Calu3 (cell line): ENCODE measurements around the gene TMCC1. TPM values are rescaled to one million over a fixed set of nuclear protein-coding genes. Genes with fewer than 3 reads are reported as not detected.

Experiments used
- BruUV-seq: library from RNA; stranded (reverse); fragments of 400-500 nt; replicated peaks from 2 replicates; lab custom pipeline; 2021; lab: Mats Ljungman, UMichigan
- CTCF ChIA-PET: fragments of 300-600 bp; sonication (Branson Sonifier 250); formaldehyde crosslinking; loops from one replicate; lab custom pipeline; 2022; ENCODE audit warnings: antibody characterized with exemption; lab: Charles Lee
- DNase-seq: peaks from one replicate; pipeline ENCODE4 v3.0.0; 2022
- H3K27ac Mint-ChIP-seq: one replicate; pipeline ENCODE4 v1.8.0; 2022; ENCODE audit warnings: mixed read lengths; ENCODE audit not compliant: unreplicated experiment
- H3K27me3 Mint-ChIP-seq: one replicate; pipeline ENCODE4 v1.8.0; 2022; ENCODE audit warnings: mixed read lengths; ENCODE audit not compliant: unreplicated experiment
- H3K36me3 Mint-ChIP-seq: one replicate; pipeline ENCODE4 v1.8.0; 2022; ENCODE audit warnings: mild to moderate bottlenecking, moderate library complexity, mixed read lengths; ENCODE audit not compliant: insufficient read depth, unreplicated experiment
- H3K4me1 Mint-ChIP-seq: one replicate; pipeline ENCODE4 v1.8.0; 2022; ENCODE audit warnings: mild to moderate bottlenecking, low read depth, mixed read lengths; ENCODE audit not compliant: unreplicated experiment
- H3K4me3 Mint-ChIP-seq: one replicate; pipeline ENCODE4 v1.8.0; 2022; ENCODE audit warnings: mild to moderate bottlenecking, low read depth, moderate library complexity, mixed read lengths; ENCODE audit not compliant: unreplicated experiment
- H3K9me3 Mint-ChIP-seq: one replicate; pipeline ENCODE4 v1.8.0; 2022; ENCODE audit warnings: low read depth, mixed read lengths; ENCODE audit not compliant: unreplicated experiment
- CTCF ChIP-seq: fragments of 200-600 bp; IDR thresholded peaks from one replicate; pipeline ENCODE4 v1.8.0; 2022; ENCODE audit warnings: antibody characterized with exemption; ENCODE audit not compliant: unreplicated experiment
- intact Hi-C: fragments of 100-400 bp; cut with micrococcal nuclease; formaldehyde crosslinking; loops from one replicate; pipeline ENCODE4 v1.10.0; 2022; ENCODE audit not compliant: unreplicated experiment
- total RNA-seq: library from RNA; stranded (reverse); gene quantifications from 2 replicates; pipeline ENCODE4 v1.2.3, GENCODE V29; 2022

Gene TMCC1
- total RNA-seq, 1 experiment from 2014 or later: 57.2 TPM

DNA sequence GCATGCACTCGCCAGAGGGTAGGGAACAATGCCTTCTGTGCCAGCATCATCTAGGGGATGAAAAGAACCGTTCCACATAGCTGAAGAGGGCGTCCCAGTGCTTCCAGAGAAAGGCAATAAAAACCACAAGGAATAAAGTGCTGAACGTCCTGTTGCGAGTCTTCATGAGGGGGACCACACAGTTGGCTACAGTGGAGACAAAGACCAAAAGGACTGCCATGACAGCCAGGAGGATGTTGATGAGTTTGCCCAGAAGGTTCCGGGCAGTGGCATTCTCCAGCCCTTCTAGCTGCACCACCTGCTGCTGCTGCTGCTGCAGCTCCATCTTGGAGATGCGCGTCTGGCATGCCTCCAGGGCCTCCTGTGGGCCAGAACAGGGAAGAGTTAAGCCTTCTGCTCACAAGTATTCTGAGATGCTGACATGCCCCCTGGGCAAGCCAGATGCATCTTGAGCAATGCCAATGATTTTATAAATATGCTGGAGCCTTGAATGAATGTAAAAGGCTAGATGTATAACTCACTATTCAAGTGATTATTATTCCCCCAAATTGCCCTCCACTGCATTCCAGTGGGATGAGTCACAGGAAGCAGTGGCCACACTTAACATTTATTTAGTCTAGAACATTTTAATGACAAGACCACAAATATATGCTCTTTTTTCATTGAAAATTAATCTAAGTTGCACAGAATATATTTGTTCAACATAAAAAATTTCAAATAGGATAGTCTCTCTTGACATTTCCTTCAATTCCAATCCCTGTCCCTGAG is 241.9 kb downstream of the TMCC1 start:
- H3K4me3 Mint-ChIP-seq: no peak overlapping the region
- no TSS peak for BruUV-seq
- TF ChIP-seq CTCF: no peak
- H3K9me3 Mint-ChIP-seq: no peaks in the 10 kb centered on the region
- DNase-seq: peak; percentile 70
- intact Hi-C loops: loop anchor here (2.0 to 5.0 kb wide), 2 partner anchors 23 to 81 kb away; no protein-coding TSS in a partner anchor
- H3K36me3 Mint-ChIP-seq: peaks cover 14% of the 10 kb centered on the region
- H3K27ac Mint-ChIP-seq: no peak overlapping the region
- CTCF ChIA-PET: interaction anchor here (0.6 to 1.0 kb wide), 4 partner anchors 24 to 178 kb away, joined by 3 to 4 read pairs (median 4); no protein-coding TSS in a partner anchor
- no peaks in the 10 kb centered on the region for H3K27me3 Mint-ChIP-seq
- peaks cover 52% of the 10 kb centered on the region for H3K4me1 Mint-ChIP-seq

DNA sequence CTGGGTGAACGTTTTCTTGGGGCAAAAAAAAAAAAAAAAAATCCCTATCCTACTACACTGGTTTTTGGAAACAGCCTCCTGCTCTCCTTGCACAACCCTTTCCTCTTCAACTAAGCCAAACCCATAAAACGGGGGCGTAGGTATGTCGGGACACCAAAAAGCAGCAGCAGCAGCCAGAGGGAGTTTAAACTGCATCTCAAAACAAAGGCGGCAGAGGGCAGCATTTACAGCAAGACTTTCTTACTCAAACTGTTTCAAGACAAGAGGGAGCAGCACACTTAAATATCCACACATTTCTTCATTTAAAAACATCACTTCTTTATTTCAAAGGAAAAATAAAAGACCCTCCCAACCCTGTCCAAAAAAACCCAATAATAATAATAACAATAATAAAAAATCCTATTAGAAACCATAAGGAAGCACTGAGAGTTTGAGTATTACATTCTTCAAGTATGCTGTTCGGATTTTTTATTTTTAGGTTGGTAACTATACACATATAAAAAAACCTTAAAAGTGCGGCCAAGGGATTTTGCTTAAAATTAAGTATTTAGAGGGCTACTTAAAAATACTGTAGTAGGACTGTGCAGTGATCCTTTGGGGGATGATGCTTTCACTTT is 243.1 kb downstream of the TMCC1 start:
- H3K27ac Mint-ChIP-seq: peak overlapping the region; percentile 63
- BruUV-seq: no TSS peak
- H3K4me1 Mint-ChIP-seq: peaks cover 42% of the 10 kb centered on the region
- H3K36me3 Mint-ChIP-seq: peaks cover 14% of the 10 kb centered on the region
- peak; percentile 83 for TF ChIP-seq CTCF
- intact Hi-C loops: loop anchor here (1.0 to 5.0 kb wide), 5 partner anchors 22 to 284 kb away; no protein-coding TSS in a partner anchor
- no peak overlapping the region for H3K4me3 Mint-ChIP-seq
- CTCF ChIA-PET: interaction anchor here (0.7 to 2.9 kb wide), 4 partner anchors 68 to 179 kb away, joined by 3 to 16 read pairs (median 12); no protein-coding TSS in a partner anchor
- no peaks in the 10 kb centered on the region for H3K9me3 Mint-ChIP-seq
- H3K27me3 Mint-ChIP-seq: no peaks in the 10 kb centered on the region
- peak; percentile 84 for DNase-seq

GRCh38 chr3:129648391-129648790 is 245.1 kb downstream of the TMCC1 start:
- Mint-ChIP-seq H3K27me3 (no peaks in the 10 kb centered on the region), H3K4me1 (peaks cover 45% of the 10 kb centered on the region), H3K27ac (no peak overlapping the region), H3K36me3 (peaks cover 13% of the 10 kb centered on the region), H3K9me3 (no peaks in the 10 kb centered on the region), H3K4me3 (no peak overlapping the region)
- CTCF ChIA-PET: interaction anchor here (0.6 to 2.9 kb wide), 4 partner anchors 158 to 192 kb away, joined by 4 to 15 read pairs (median 7); no protein-coding TSS in a partner anchor
- BruUV-seq: no TSS peak
- TF ChIP-seq CTCF: no peak
- intact Hi-C loops: no loop called here
- DNase-seq: no peak

GRCh38 chr3:129645286-129645685 is 248.2 kb downstream of the TMCC1 start:
- Mint-ChIP-seq H3K27ac (no peak overlapping the region), H3K27me3 (no peaks in the 10 kb centered on the region), H3K9me3 (no peaks in the 10 kb centered on the region), H3K36me3 (peaks cover 4% of the 10 kb centered on the region), H3K4me1 (peaks cover 32% of the 10 kb centered on the region), H3K4me3 (no peak overlapping the region)
- intact Hi-C loops: no loop called here
- CTCF ChIA-PET: interaction anchor here (0.7 kb wide), 1 partner anchor 184 kb away, joined by 3 read pairs; no protein-coding TSS in a partner anchor
- no peak for DNase-seq
- TF ChIP-seq CTCF: no peak
- no TSS peak for BruUV-seq
